ENCODE measurements around the gene STK11IP. TPM values are rescaled to one million over a fixed set of nuclear protein-coding genes. Genes with fewer than 3 reads are reported as not detected.

Gene STK11IP
- total RNA-seq, 4 donors from 2014 or later: 19.4 to 62.6 (median 51.5) TPM

- Histone ChIP-seq H3K27ac (no peak overlapping the region), H3K36me3 (peaks cover 0 to 60% (median 0%) of the 10 kb centered on the region in 3 donors), H3K9me3 (no peaks in the 10 kb centered on the region), H3K4me1 (no peaks in the 10 kb centered on the region), H3K4me3 (no peak overlapping the region), H3K27me3 (no peaks in the 10 kb centered on the region)
- DNase-seq: no peak
- TF ChIP-seq CTCF (IDR thresholded peaks at IDR 0.05) (no peak), POLR2A (IDR thresholded peaks at IDR 0.05) (no peak)
Measured at GRCh38 chr2:219603771-219604170, 6.1 kb downstream of the STK11IP start.

GRCh38 chr2:219605607-219605954 lies 7.9 kb downstream of the STK11IP start:
- H3K9me3 ChIP-seq: no peaks in the 10 kb centered on the region
- peaks cover 0 to 72% (median 0%) of the 10 kb centered on the region in 3 donors for H3K36me3 ChIP-seq
- no peak for DNase-seq
- H3K4me3 ChIP-seq: no peak overlapping the region
- H3K27ac ChIP-seq: no peak overlapping the region
- H3K27me3 ChIP-seq: no peaks in the 10 kb centered on the region
- no peaks in the 10 kb centered on the region for H3K4me1 ChIP-seq
- TF ChIP-seq CTCF (IDR thresholded peaks at IDR 0.05) (no peak), POLR2A (IDR thresholded peaks at IDR 0.05) (no peak)

- Histone ChIP-seq H3K27me3 (no peaks in the 10 kb centered on the region), H3K36me3 (peaks cover 0 to 68% (median 0%) of the 10 kb centered on the region in 3 donors), H3K4me1 (peaks cover 0 to 6% (median 3%) of the 10 kb centered on the region in 4 donors), H3K27ac (no peak overlapping the region), H3K4me3 (no peak overlapping the region), H3K9me3 (no peaks in the 10 kb centered on the region)
- no peak for DNase-seq
- TF ChIP-seq CTCF (IDR thresholded peaks at IDR 0.05) (no peak), POLR2A (IDR thresholded peaks at IDR 0.05) (no peak)
Measured at GRCh38 chr2:219607931-219608330, 10.3 kb downstream of the STK11IP start.

GRCh38 chr2:219608399-219608964 lies 10.8 kb downstream of the STK11IP start:
- Histone ChIP-seq H3K36me3 (peaks cover 0 to 64% (median 0%) of the 10 kb centered on the region in 3 donors), H3K9me3 (no peaks in the 10 kb centered on the region), H3K27ac (no peak overlapping the region), H3K4me1 (peaks cover 0 to 6% (median 3%) of the 10 kb centered on the region in 4 donors), H3K27me3 (no peaks in the 10 kb centered on the region), H3K4me3 (no peak overlapping the region)
- DNase-seq: no peak
- no peak for TF ChIP-seq POLR2A (IDR thresholded peaks at IDR 0.05)
- TF ChIP-seq CTCF (IDR thresholded peaks at IDR 0.05): no peak

- TF ChIP-seq POLR2A (IDR thresholded peaks at IDR 0.05): no peak
- TF ChIP-seq CTCF (IDR thresholded peaks at IDR 0.05): no peak
- Histone ChIP-seq H3K4me1 (peaks cover 0 to 6% (median 3%) of the 10 kb centered on the region in 4 donors), H3K27ac (no peak overlapping the region), H3K9me3 (no peaks in the 10 kb centered on the region), H3K4me3 (no peak overlapping the region), H3K36me3 (peaks cover 0 to 70% (median 0%) of the 10 kb centered on the region in 3 donors), H3K27me3 (no peaks in the 10 kb centered on the region)
- no peak for DNase-seq
Measured at GRCh38 chr2:219609149-219609750, 11.6 kb downstream of the STK11IP start.
